GM23338 (cell line): Measurements from ENCODE around the gene MAST2. TPM values are rescaled to one million over a fixed set of nuclear protein-coding genes. Genes with fewer than 3 reads are reported as not detected.
"Not testable (repeated sequence)": the region's sequence is repeated elsewhere in the genome, so short reads cannot be mapped to it uniquely, and the experiment has no call there.

Experiments used
- ATAC-seq: fragments of 200-7000 bp; cut with Tn5 transposase; 3 replicates; pipeline ENCODE4 v1.9.1; 2020
- DNase-seq: peaks from one replicate; pipeline ENCODE4 v3.0.0-alpha.2; 2015; ENCODE audit warnings: low spot score
- H2AFZ ChIP-seq: fragments of 200-600 bp; sonication (generic); 2 replicates; pipeline ENCODE4 v1.8.0; 2016; ENCODE audit warnings: antibody characterized with exemption, mild to moderate bottlenecking, moderate library complexity
- H3F3A ChIP-seq: fragments of 200-600 bp; sonication (generic); replicated peaks from 2 replicates; pipeline ENCODE4 v1.8.0; 2017; ENCODE audit warnings: antibody characterized with exemption, mixed run types, low read depth
- H3K27ac ChIP-seq: fragments of 200-600 bp; sonication (generic); 2 replicates; pipeline ENCODE4 v1.6.1; 2016; ENCODE audit warnings: low read depth
- H3K27me3 ChIP-seq: fragments of 200-600 bp; sonication (generic); 2 replicates; pipeline ENCODE4 v1.8.0; 2016; ENCODE audit warnings: mild to moderate bottlenecking, mixed run types, moderate library complexity; ENCODE audit not compliant: insufficient read depth
- H3K36me3 ChIP-seq: fragments of 200-600 bp; sonication (generic); 2 replicates; pipeline ENCODE4 v1.8.0; 2016; ENCODE audit warnings: mild to moderate bottlenecking; ENCODE audit not compliant: insufficient read depth
- H3K4me1 ChIP-seq: fragments of 200-600 bp; sonication (generic); 2 replicates; pipeline ENCODE4 v1.8.0; 2016; ENCODE audit warnings: mild to moderate bottlenecking, moderate library complexity; ENCODE audit not compliant: insufficient read depth
- H3K4me2 ChIP-seq: fragments of 200-600 bp; sonication (generic); 2 replicates; pipeline ENCODE4 v1.7.1; 2017; ENCODE audit warnings: mixed run types
- H3K4me3 ChIP-seq: fragments of 200-600 bp; sonication (generic); 2 replicates; pipeline ENCODE4 v1.6.1; 2016; ENCODE audit warnings: mixed run types
- H3K79me2 ChIP-seq: fragments of 200-600 bp; sonication (generic); replicated peaks from 2 replicates; pipeline ENCODE4 v1.8.0; 2017; ENCODE audit warnings: mild to moderate bottlenecking; ENCODE audit not compliant: insufficient read depth
- H3K9me2 ChIP-seq: fragments of 200-600 bp; sonication (generic); 2 replicates; pipeline ENCODE4 v1.8.0; 2017; ENCODE audit not compliant: insufficient read depth
- H4K20me1 ChIP-seq: fragments of 200-600 bp; sonication (generic); replicated peaks from 2 replicates; pipeline ENCODE4 v1.8.0; 2017; ENCODE audit warnings: mild to moderate bottlenecking; ENCODE audit not compliant: insufficient read depth
- H3K27ac Mint-ChIP-seq: 2 replicates; pipeline ENCODE4 v1.8.0; 2020; ENCODE audit warnings: inconsistent platforms, mild to moderate bottlenecking, moderate library complexity, mixed read lengths
- H3K27me3 Mint-ChIP-seq: 3 replicates; pipeline ENCODE4 v1.8.0; 2022; ENCODE audit warnings: low read depth, mild to moderate bottlenecking, moderate library complexity, mixed read lengths, inconsistent platforms; ENCODE audit not compliant: insufficient read depth, poor library complexity
- H3K36me3 Mint-ChIP-seq: 3 replicates; pipeline ENCODE4 v1.8.0; 2021; ENCODE audit warnings: low read depth, mild to moderate bottlenecking, inconsistent platforms, moderate library complexity, mixed read lengths
- H3K4me1 Mint-ChIP-seq: 3 replicates; pipeline ENCODE4 v1.8.0; 2020; ENCODE audit warnings: mild to moderate bottlenecking, inconsistent platforms, mixed read lengths
- H3K4me3 Mint-ChIP-seq: 3 replicates; pipeline ENCODE4 v1.8.0; 2021; ENCODE audit warnings: moderate library complexity, mild to moderate bottlenecking, inconsistent platforms, mixed read lengths
- H3K9me3 Mint-ChIP-seq: 3 replicates; pipeline ENCODE4 v1.8.0; 2020; ENCODE audit warnings: moderate library complexity, mild to moderate bottlenecking, inconsistent platforms, mixed read lengths
- CREB1 ChIP-seq: fragments of 250-450 bp; sonication (Bioruptor Pico); IDR thresholded peaks from 2 replicates; pipeline ENCODE4 v1.5.0; 2020; ENCODE audit warnings: low read depth, mild to moderate bottlenecking, moderate library complexity
- CTCF ChIP-seq, 2 experiments: fragments of 200-600 bp in 1 of 2; sonication (generic) in 1 of 2; conservative IDR thresholded peaks; 2 replicates each; pipeline versions ENCODE4 v1.5.1 to v1.6.1; 2016 to 2017; ENCODE audit warnings: antibody characterized with exemption in 2 of 2, low read depth in 2 of 2, mild to moderate bottlenecking in 2 of 2, moderate library complexity in 1 of 2
- EZH2phosphoT487 ChIP-seq: fragments of 200-600 bp; sonication (generic); IDR thresholded peaks from one replicate; pipeline ENCODE4 v1.8.1; 2018; ENCODE audit warnings: antibody characterized with exemption; ENCODE audit not compliant: unreplicated experiment
- NANOG ChIP-seq: IDR thresholded peaks from 2 replicates; pipeline ENCODE4 v1.6.1; 2016; ENCODE audit warnings: antibody characterized with exemption, borderline replicate concordance
- ZNF462 ChIP-seq: fragments of 250-450 bp; sonication (Bioruptor Pico); IDR thresholded peaks from 2 replicates; pipeline ENCODE4 v1.5.0; 2020; ENCODE audit warnings: mild to moderate bottlenecking, moderate library complexity
- polyA plus RNA-seq: library from polyadenylated mRNA; unstranded; fragments of >200 nt; fragmentation: Nextera tagmentation; extraction: Ambion mirVana; gene quantifications from 2 replicates; pipeline ENCODE4 v1.2.1, GENCODE V29; 2016
- total RNA-seq: library from RNA; depleted of rRNA; stranded (reverse); fragments of >200 nt; shearing (Covaris generic); gene quantifications from 2 replicates; pipeline ENCODE4 v1.2.3, GENCODE V29; 2014

Gene MAST2
- total and polyA plus RNA-seq, 2 experiments from 2014 or later = 11.5 to 57.7 TPM

GRCh38 chr1:45843474-45843905, 40.1 kb downstream of the MAST2 start (continued):
- TF ChIP-seq ZNF462 (CRISPR knock-in tag) (no peak), CTCF (conservative IDR thresholded peaks at IDR 0.05; ENCODE audit: low read depth in 2 of 2) (no peak; a peak in 2 of 4 replicates), EZH2phosphoT487 (no peak), CREB1 (CRISPR knock-in tag) (no peak), NANOG (no peak)

GRCh38 chr1:45844000-45844399, 40.6 kb downstream of the MAST2 start:
- not testable (repeated sequence) for DNase-seq
- H3K79me2 ChIP-seq = peaks cover 25% of the 10 kb centered on the region

More at GRCh38 chr1:45844000-45844399, 40.6 kb downstream of the MAST2 start:
- peaks cover 14% of the 10 kb centered on the region for H3K4me1 Mint-ChIP-seq
- H3K36me3 Mint-ChIP-seq, H3K27me3 ChIP-seq, H3K27ac Mint-ChIP-seq, H4K20me1 ChIP-seq, H3F3A ChIP-seq, H3K4me1 ChIP-seq, H3K4me3 ChIP-seq, H3K4me2 ChIP-seq, H2AFZ ChIP-seq, H3K27ac ChIP-seq, H3K4me3 Mint-ChIP-seq, H3K9me2 ChIP-seq, H3K9me3 Mint-ChIP-seq, H3K36me3 ChIP-seq, H3K27me3 Mint-ChIP-seq, ATAC-seq: not testable (repeated sequence)
